Neuron (in vitro differentiated cells): ENCODE data around the gene WWP2.
"Not testable (repeated sequence)": the region's sequence is repeated elsewhere in the genome, so short reads cannot be mapped to it uniquely, and the experiment has no call there.

Experiments used
- H2AFZ ChIP-seq: one replicate; pipeline ENCODE4 v1.6.1; 2013; ENCODE audit warnings: low read depth, mild to moderate bottlenecking, inconsistent platforms, low read length, moderate library complexity
- H3K27me3 ChIP-seq: one replicate; pipeline ENCODE4 v1.6.1; 2013; ENCODE audit warnings: low read length; ENCODE audit not compliant: insufficient read depth
- H3K36me3 ChIP-seq: one replicate; pipeline ENCODE4 v1.6.1; 2013; ENCODE audit warnings: low read length; ENCODE audit not compliant: insufficient read depth
- H3K4me1 ChIP-seq: one replicate; pipeline ENCODE4 v1.6.1; 2013; ENCODE audit warnings: low read length; ENCODE audit not compliant: insufficient read depth
- H3K4me3 ChIP-seq: 2 replicates; pipeline ENCODE4 v1.5.1; 2013; ENCODE audit warnings: mild to moderate bottlenecking, low read length, moderate library complexity
- H3K9me3 ChIP-seq: one replicate; pipeline ENCODE4 v1.6.1; 2013; ENCODE audit warnings: low read length

WWP2 gene

GRCh38 chr16:69940676-69941075 is 178.5 kb downstream of the WWP2 start:
- Histone ChIP-seq H3K4me1 (peaks cover 23% of the 10 kb centered on the region), H3K9me3 (no peaks in the 10 kb centered on the region), H3K36me3 (peaks cover 42% of the 10 kb centered on the region), H3K4me3 (no peak overlapping the region), H3K27me3 (no peaks in the 10 kb centered on the region), H2AFZ (no peak overlapping the region)

DNA sequence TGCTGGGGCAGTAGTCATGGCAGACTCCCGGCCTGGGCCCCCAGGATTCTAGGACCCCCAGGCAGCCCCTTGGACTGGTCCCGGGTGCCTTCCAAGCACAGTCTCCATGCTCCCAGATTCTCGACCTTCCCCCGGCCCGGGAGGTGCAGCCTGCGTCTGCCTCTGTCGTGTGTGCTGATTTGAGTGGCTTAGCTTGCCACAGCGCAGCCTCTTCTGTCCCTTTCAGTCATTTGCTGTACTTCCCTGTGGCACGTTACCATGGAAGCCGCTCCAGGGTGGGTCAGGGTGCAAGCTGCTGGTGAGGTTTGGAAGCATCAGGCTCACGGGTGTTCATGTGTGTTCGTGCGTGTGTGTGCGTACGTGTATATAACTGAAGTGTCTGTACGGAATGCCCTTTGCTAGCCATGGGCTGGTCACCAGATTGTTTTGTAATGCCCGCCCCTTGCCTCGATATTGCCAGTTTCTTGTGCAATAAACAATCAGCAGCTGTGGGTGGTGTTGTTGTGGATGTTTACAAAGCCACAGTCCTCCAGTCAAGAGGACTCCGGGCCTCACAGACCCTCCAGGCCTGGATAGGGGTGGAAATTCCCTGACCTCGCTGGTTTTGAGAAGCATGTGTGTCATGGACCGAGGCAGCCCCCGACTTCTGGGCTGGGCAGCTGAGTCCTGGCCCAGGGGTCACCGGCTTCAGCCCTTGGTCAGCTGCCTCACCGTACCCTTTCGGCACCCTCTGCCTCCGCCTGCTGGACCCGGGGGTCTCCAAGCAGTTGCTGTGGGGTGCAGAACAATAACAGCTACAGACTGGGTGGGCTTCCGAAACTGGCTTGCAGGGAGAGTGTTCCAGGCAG is 179.3 kb downstream of the WWP2 start:
- Histone ChIP-seq H3K36me3 (peaks cover 34% of the 10 kb centered on the region), H2AFZ (no peak overlapping the region), H3K4me3 (no peak overlapping the region), H3K27me3 (no peaks in the 10 kb centered on the region), H3K9me3 (no peaks in the 10 kb centered on the region), H3K4me1 (peaks cover 23% of the 10 kb centered on the region)

DNA sequence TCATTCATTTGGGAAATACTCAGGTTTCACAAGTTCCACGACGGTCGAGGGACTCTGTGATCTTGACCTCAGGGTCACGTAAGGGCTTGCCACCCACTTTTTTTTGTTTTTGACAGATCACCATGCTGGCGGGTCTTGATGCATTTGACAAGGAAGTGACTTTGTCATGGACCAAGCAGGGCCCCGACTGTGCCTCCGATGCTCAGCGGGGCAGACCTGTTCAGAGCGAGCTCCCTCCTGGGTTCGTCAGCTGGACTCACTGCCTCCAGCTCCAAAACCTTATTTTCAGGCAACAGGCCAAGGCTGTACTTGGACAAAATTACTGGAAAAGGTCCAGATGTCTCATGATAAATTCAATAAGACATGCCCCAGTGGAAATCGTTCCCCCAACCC is 180.0 kb downstream of the WWP2 start:
- Histone ChIP-seq H3K4me3 (no peak overlapping the region), H3K4me1 (peaks cover 23% of the 10 kb centered on the region), H2AFZ (no peak overlapping the region), H3K9me3 (no peaks in the 10 kb centered on the region), H3K36me3 (peaks cover 29% of the 10 kb centered on the region), H3K27me3 (no peaks in the 10 kb centered on the region)

- H3K27me3 ChIP-seq: no peaks in the 10 kb centered on the region
- peaks cover 23% of the 10 kb centered on the region for H3K4me1 ChIP-seq
- H3K36me3 ChIP-seq: peaks cover 27% of the 10 kb centered on the region
- H3K4me3 ChIP-seq: no peak overlapping the region
- H3K9me3 ChIP-seq: no peaks in the 10 kb centered on the region
- H2AFZ ChIP-seq: no peak overlapping the region
These were observed 180.6 kb downstream of the WWP2 start for GRCh38 chr16:69942627-69943170.

DNA sequence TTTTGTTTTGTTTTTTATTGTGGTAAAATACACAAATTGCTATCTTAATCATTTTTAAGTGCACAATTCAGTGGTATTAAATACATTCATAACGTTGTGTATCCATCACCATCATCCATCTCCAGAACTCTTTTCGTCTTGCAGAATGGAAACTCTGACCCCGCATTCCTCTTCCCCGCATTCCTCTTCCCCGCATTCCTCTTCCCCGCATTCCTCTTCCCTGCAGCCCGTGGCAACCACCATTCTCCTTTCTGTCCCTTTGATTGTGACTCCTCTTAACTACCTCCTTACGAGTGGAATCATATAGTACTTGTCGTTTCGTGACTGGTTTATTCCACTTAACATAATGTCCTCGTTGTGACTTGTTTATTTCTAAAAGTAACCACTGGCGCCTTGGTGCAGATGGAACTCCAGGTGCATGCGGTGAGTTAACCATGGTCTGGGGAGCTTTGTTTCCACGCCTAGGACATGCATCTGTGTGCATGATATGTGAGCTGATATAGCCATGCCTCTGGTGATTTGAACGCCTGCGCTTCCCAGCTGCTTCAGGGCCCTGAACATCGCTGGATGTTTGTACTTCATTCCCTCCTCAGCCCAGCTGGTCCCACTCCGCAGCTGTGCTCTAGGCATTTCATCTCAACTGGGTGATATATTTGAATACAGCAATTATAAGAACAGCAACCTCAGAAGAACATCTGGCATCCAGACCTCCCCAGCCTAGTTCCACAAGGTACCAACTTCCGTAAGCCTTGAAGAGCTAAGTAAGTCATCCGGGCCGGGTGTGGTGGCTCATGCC is 181.3 kb downstream of the WWP2 start:
- H2AFZ ChIP-seq, H3K27me3 ChIP-seq, H3K9me3 ChIP-seq, H3K4me3 ChIP-seq: not testable (repeated sequence)
- Histone ChIP-seq H3K36me3 (peaks cover 21% of the 10 kb centered on the region), H3K4me1 (peaks cover 23% of the 10 kb centered on the region)

- H3K36me3 ChIP-seq, H3K27me3 ChIP-seq, H2AFZ ChIP-seq, H3K4me1 ChIP-seq, H3K4me3 ChIP-seq, H3K9me3 ChIP-seq: not testable (repeated sequence)
These were observed 188.3 kb downstream of the WWP2 start for GRCh38 chr16:69950411-69950810.

DNA sequence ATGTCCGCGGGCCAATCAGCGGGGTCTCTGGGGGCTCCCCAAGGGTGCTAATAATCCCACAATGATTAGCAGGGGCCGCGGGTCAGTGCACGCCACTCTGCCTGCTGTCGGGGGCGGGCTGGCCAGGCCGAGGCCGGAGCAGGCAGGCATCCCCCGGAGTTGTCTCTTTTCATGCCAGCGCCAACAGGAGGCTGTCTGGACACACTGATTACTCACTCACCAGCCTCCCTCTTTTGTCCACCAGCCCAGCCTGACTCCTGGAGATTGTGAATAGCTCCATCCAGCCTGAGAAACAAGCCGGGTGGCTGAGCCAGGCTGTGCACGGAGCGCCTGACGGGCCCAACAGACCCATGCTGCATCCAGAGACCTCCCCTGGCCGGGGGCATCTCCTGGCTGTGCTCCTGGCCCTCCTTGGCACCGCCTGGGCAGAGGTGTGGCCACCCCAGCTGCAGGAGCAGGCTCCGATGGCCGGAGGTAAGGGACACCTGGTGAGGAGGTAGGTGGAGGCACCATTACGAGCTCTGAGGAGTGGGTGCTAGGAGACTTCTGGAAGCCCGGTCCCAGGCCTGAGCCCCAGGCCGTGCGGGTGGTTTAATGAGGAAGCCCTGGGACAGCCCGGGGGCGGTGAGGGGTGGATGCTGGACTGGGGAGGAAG is 189.0 kb downstream of the WWP2 start, which contains the start of gene CLEC18A:
TSS of gene CLEC18A (plus strand) at position 318 of the 655 bp plus-strand sequence. CDS start at position 351, 33 bp downstream.
- not testable (repeated sequence) for H3K27me3 ChIP-seq, H2AFZ ChIP-seq, H3K36me3 ChIP-seq, H3K9me3 ChIP-seq, H3K4me3 ChIP-seq, H3K4me1 ChIP-seq

- H3K4me1 ChIP-seq, H2AFZ ChIP-seq, H3K36me3 ChIP-seq, H3K4me3 ChIP-seq, H3K9me3 ChIP-seq, H3K27me3 ChIP-seq: not testable (repeated sequence)
These were observed 189.5 kb downstream of the WWP2 start for GRCh38 chr16:69951672-69952031.

DNA sequence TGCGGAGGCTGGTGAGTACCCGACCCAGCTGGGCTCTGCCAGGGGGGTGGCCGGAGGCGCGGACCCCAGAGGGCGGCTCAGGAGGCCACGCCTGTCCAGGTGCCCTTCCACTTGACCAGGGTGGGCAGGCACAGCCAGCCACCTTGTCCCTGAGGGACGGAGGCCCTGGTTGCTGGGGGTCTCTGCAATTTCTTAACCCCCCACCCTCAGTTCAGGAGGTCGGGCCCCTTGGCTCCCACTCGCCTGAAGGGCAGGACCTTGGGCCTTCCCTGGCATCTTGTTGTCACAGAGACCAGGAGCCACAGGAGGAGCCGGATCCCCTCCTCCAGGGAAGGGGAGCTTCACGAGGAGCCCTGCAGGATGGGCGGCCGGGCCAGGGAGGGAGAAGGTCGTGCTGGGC is 190.0 kb downstream of the WWP2 start:
- not testable (repeated sequence) for H3K36me3 ChIP-seq, H2AFZ ChIP-seq, H3K4me1 ChIP-seq, H3K27me3 ChIP-seq, H3K9me3 ChIP-seq, H3K4me3 ChIP-seq

DNA sequence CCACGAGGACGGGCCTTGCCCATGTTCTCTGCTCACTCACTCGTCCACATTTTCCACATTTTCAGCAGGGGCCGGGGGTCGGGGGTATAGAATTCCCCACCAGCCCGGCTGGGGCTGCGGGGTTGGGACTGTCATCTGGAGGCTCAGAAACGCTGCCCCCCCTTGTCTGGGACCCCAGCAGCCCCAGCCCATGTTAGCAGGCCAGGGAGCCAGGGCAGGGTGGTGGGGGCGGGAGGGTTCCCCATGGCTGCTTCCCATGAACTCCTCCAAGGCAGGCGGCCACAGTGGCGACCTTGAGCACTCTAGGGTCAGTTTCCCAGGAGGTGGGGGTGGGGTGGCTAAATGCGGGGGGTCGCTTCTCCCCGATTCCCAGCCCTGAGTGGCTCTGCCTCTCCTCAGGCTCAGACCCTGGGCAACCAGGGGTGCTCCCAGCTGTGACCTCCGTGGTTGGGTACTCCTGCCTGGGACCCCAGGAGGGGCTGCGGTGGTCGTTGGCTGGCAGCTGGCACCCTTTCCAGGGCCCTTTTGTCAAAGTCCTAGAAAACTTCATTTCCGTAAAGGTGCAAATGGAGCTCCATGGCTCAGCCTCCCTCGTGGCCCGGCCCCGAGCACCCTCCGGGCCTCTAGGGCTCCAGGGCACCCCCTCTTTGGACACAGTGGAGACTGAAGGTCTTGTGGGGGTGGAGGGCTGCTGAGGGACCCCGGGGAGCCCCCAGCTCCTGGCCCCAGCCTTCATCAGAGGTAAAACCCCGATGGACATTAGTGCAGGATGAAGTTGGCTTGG is 190.6 kb downstream of the WWP2 start:
- not testable (repeated sequence) for H3K27me3 ChIP-seq, H3K36me3 ChIP-seq, H3K9me3 ChIP-seq, H3K4me1 ChIP-seq, H3K4me3 ChIP-seq, H2AFZ ChIP-seq

DNA sequence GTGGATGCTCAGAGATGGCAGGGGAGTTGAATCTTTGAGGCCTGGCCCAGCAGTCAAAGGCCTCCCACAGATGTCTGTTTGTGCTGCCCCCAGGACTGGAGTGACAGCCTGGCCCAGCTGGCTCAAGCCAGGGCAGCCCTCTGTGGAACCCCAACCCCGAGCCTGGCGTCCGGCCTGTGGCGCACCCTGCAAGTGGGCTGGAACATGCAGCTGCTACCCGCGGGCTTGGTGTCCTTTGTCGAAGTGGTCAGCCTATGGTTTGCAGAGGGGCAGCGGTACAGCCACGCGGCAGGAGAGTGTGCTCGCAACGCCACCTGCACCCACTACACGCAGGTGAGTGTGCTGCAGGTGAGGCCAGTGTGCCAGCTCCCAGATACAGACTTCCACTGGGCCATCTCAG is 192.1 kb downstream of the WWP2 start:
- H3K4me1 ChIP-seq, H3K36me3 ChIP-seq, H3K4me3 ChIP-seq, H3K9me3 ChIP-seq, H3K27me3 ChIP-seq, H2AFZ ChIP-seq: not testable (repeated sequence)

GRCh38 chr16:69963312-69963711 is 201.2 kb downstream of the WWP2 start:
- not testable (repeated sequence) for H2AFZ ChIP-seq, H3K27me3 ChIP-seq, H3K36me3 ChIP-seq, H3K4me3 ChIP-seq, H3K4me1 ChIP-seq, H3K9me3 ChIP-seq
